Body of pancreas (tissue), 4 donors: ENCODE data around the gene LRP2.

Experiments
- CTCF ChIP-seq, 7 experiments: fragments of 450-650 bp in 4 of 7; fragments of 200-600 bp in 3 of 7; sonication (generic) in 3 of 7; IDR thresholded peaks; one replicate each; pipeline ENCODE4 v1.5.1; 2016 to 2019; ENCODE audit warnings: antibody characterized with exemption in 7 of 7
- POLR2A ChIP-seq, 3 donors: fragments of 450-650 bp; IDR thresholded peaks; one replicate each; pipeline ENCODE4 v1.6.1; 2016; ENCODE audit warnings: antibody characterized with exemption in 3 of 3, mild to moderate bottlenecking in 2 of 3

GRCh38 chr2:169139145-169139544, 223.2 kb downstream of the LRP2 start:
- TF ChIP-seq POLR2A (IDR thresholded peaks at IDR 0.05) (no peak), CTCF (IDR thresholded peaks at IDR 0.05) (no peak)
